Measurements from ENCODE around the gene DDX10. TPM values are rescaled to one million over a fixed set of nuclear protein-coding genes. Genes with fewer than 3 reads are reported as not detected.

DDX10 gene
- polyA plus RNA-seq, 10 donors, result 18.3 to 27.2 (median 21.9) TPM

DNA sequence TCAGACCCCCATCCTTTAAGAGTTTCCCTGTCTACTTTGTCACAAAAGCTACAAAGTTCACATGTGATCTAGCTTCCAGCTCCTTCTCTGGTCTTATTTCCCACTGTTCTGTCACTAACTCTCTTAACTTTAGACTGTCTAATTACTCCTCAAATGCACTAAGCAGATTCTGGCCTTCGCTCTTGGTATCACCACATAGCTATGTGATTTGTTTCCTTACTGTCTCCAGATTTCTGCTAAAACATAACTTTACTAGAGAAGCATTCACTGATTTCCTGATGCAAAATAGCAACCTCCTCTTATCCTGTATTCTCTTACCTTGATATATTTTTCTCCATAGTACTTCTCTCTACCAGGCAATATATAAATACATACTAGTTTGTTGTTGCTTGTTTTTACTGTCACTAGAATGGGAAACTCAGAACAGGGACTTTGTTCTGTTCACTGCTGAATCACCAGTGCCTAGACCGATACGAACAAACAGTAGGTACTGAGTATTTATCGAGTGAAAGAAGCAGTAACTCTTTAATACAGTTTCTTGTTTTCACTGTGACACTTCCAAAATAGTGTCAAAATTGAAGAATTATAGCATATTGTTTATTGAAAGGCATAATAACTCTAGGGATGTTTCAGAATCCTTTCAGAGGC is 205.6 kb downstream of the DDX10 start:
- DNase-seq, result peak in 1 of 3 donors; percentile 78

DNA sequence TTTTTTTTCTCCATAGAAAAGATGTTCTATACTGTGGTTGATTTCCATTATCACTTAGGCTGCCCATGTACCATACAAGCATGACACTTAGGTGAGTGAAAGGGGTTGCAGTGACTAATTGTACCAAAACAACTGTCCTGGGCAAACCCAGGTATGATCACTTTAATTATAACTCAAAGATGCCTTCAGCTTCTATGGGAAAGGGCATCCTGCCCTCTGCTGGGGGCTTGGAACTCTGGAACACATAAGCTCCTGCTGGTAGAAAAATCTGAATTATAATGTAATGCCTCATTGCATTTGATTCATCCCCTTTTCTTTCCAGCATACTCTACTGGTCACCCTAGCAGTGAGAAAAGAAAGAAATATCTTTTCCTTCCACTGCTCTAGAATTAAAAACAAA is 206.3 kb downstream of the DDX10 start:
- DNase-seq, result peak in 1 of 3 donors; percentile 42

DNA sequence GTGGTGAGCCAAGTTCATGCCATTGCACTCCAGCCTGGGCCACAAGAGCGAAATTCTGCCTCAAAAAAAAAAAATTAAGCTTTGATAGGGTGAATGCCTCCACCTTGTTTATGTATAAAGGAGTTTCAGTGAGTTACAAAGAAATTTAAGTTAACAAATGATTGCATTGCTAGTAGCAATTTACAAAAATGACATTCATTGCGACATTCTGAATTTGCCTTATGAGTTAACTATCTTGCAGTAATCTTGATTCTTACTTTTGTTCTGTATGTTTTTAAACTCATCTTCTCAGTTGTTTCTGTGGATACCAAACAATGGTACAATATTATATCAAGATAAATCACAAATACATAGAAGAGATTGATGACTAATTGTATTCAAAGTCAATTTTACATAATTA is 207.0 kb downstream of the DDX10 start:
- DNase-seq, result no peak

DNA sequence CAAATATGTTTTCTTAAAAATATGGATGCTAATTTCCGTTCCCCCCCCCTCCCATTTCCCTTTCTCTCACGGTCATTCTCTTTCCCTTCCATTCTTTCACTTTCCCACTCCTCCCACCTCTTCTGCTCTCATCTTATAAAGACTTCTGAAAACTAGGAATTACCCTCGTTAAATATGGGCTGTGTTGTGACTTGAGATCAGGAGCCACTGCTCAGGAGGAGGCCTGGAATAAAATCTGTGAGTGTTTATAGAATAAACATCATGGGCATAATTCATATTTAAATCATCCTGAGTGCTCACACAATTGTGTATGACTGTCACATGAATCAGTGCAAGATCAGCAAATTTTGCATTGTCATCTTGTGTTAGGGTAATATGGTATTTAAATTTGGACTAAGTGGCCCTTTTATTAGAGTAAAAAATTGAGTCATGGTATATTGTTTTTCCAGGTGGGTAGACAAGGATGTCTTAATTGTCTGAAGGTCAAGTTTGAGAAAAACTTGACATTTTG is 208.0 kb downstream of the DDX10 start:
- no peak for DNase-seq

- DNase-seq, result peak in 1 of 3 donors; percentile 51
Measured at GRCh38 chr11:108873310-108873709, 208.4 kb downstream of the DDX10 start.

- no peak for DNase-seq
Measured at GRCh38 chr11:108873941-108874340, 209.1 kb downstream of the DDX10 start.

GRCh38 chr11:108875134-108875533 is 210.3 kb downstream of the DDX10 start:
- no peak for DNase-seq

DNA sequence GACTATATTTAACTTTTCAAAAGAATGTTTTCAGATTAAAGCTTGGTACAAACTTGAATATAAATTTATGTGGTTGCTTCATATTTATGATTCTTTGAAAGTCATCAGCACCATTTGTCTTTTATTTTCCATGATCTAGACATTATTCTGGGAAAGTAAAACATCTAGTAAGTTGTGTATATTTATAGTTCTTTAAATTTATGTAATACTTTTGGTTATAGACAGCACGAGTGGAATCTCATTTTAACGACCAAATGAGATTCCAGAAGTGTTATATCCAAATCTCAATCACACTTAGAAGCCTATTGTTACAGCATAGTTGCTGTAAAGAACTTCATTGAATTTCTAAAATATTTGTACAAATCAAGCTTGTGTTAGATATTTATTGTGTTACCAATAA is 212.3 kb downstream of the DDX10 start:
- DNase-seq, result no peak

- no peak for DNase-seq
Measured at GRCh38 chr11:108880510-108880909, 215.6 kb downstream of the DDX10 start.

DNA sequence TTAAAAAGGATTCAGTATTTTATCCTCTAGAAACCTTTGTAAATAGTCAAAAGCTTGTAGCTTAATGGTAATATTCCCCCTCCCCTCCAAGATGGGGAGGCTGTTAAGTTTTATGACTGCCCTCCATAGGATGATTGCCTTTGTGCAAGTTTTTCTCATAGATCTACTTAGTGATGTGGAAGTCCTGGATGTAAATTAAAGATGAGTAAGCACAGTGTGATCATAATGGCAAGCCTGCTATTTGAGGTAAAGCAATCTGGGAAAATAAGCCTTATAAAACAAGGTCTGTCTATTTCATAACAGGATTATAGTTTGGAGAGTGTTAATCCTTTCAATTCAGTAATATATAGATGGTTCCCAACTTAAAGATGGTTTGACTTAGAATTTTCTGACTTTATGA is 216.3 kb downstream of the DDX10 start:
- no peak for DNase-seq

GRCh38 chr11:108882211-108882831 is 217.5 kb downstream of the DDX10 start:
- no peak for DNase-seq

DNA sequence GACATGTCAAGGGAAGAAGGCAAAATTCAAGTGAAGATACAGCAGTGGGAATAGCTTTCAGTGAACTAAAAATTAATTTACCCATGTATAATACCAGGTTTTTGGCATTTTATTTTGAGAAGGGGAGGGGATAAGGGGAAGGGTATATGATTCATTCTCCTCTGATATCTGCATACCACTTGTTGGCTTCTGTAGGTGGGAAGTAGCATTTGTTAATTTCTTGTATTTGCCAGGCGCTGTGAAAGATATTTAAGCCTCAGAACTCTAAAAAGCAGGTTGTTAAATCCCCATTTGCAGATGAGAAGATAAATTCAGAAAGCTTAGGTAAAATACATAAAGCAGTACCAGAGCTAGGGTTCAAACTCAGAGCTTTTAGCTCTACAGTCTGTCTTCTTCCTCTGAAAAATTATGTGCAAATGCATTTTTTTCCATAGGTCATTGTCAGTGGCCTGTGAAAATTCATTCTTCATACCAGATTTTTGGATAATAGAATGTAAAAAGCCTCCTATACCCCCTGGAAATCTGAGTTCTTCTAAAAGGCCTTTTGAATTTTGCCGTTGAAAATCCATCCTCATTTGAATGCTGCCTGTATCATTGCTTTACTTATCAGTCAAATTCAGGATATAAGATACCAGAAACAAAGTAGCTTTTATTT is 221.3 kb downstream of the DDX10 start:
- no peak for DNase-seq

DNA sequence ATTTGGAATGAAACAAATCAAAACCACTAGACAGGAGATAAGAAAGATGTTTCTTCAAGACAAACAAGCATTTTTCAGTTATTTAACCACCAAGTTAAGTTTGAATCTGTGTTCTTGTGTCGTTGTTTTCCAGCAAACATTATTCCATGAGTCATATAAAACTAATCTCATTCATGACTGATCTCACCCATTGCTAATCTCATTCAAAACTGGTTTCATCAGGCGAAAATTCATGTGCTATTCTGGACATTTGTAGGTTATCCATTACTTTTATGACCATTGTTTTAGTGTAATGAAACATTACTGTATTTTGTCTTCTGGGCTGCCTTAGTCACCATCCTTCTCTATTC is 221.8 kb downstream of the DDX10 start:
- no peak for DNase-seq

- DNase-seq, result peak in 1 of 3 donors; percentile 79
Measured at GRCh38 chr11:108887436-108888238, 222.8 kb downstream of the DDX10 start.

DNA sequence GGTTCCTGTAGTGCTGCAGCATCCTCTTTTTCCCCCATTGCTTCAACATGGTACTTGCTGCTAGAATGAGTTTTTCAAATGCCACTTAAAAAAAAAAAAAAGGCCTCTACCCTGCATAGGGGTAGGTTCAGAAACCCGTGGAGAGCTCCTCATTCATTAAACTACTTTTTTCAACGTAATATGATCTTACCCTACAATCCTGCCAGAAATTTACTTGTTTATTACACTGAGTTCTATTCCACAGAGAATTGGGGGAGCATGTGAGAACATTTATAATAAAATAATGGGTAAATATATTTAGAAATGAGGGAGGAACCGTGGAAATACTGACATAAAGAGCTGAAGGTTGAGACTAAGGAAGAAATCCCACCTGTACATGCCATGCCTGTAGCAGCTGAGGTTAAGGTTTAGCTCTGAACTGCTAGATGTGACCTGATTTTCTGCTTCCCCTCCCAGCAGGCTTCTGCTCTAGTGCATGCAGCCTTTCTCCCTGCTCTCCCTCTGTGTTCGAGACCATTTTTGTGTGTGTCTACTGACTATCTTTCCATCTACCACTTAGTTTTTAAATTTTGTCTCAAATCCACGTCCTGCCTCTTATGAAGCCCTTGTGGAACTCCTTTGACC is 225.7 kb downstream of the DDX10 start:
- peak in 1 of 3 donors; percentile 36 for DNase-seq

- DNase-seq, result no peak
Measured at GRCh38 chr11:108891143-108891542, 226.3 kb downstream of the DDX10 start.

GRCh38 chr11:108891909-108892511 is 227.1 kb downstream of the DDX10 start:
- no peak for DNase-seq

GRCh38 chr11:108895579-108896480 is 231.0 kb downstream of the DDX10 start:
- no peak for DNase-seq

DNA sequence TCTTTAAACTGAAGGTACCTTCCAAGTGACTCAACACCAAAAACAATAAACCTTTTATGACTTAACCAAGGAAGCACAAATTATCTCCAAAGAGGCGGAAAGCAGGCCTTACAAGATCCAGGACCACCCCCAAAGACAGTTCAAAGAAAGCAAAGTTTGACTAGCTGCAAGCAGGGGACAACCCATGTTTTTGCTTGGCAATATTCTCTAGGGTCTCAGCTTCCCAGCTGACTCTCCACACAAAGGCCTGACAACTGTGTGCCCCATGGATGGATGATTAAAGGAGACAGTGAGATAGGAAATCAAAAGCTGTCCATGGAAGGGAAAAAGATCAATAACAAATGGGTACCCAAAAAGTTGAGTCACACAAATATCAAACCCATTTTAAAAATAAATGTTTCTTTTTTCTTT is 232.2 kb downstream of the DDX10 start:
- no peak for DNase-seq

GRCh38 chr11:108897916-108898315 is 233.0 kb downstream of the DDX10 start:
- DNase-seq, result no peak
